ENCODE data around the gene SH2D1A.

DNA sequence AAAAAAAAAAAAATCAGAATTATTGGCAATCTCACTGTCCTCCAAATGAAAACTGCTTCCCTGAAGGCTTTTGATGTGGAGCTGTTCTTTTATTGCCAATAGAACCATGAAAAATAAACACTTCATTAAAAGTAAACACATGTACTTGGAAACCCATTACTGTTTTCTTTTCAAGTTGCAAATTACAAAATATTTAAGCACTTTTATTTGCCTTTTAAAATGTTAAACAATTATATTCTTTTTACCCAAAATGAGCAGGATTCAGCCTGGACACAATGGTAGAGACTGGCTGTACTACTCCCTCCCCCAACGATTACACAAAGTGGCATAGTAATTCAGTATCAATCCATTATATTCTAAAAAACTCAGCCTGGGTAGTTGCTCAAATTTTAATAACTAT is 60.9 kb downstream of the SH2D1A start:
- TF ChIP-seq, protein P1, sequence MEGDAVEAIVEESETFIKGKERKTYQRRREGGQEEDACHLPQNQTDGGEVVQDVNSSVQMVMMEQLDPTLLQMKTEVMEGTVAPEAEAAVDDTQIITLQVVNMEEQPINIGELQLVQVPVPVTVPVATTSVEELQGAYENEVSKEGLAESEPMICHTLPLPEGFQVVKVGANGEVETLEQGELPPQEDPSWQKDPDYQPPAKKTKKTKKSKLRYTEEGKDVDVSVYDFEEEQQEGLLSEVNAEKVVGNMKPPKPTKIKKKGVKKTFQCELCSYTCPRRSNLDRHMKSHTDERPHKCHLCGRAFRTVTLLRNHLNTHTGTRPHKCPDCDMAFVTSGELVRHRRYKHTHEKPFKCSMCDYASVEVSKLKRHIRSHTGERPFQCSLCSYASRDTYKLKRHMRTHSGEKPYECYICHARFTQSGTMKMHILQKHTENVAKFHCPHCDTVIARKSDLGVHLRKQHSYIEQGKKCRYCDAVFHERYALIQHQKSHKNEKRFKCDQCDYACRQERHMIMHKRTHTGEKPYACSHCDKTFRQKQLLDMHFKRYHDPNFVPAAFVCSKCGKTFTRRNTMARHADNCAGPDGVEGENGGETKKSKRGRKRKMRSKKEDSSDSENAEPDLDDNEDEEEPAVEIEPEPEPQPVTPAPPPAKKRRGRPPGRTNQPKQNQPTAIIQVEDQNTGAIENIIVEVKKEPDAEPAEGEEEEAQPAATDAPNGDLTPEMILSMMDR (IDR thresholded peaks at IDR 0.05): no peak
- no peak for TF ChIP-seq POLR2A (IDR thresholded peaks at IDR 0.05)

Measured in body of pancreas (tissue), 4 donors.